HEK293 (cell line): ENCODE results near the gene KLHL5.
A peak's percentile ranks its signal among the peaks of the same experiment; 100 is the strongest.

Experiments
- CTCF ChIA-PET: fragments of 350-600 bp; formaldehyde crosslinking; extraction: SDS; loops from one replicate; lab custom pipeline; 2021; ENCODE audit warnings: antibody characterized with exemption; lab: Yijun Ruan, JAX
- POLR2A ChIA-PET: fragments of 300-600 bp; formaldehyde crosslinking; extraction: SDS; loops from one replicate; lab custom pipeline; 2020; ENCODE audit warnings: antibody characterized with exemption, inconsistent platforms; lab: Yijun Ruan, JAX
- H3K27ac ChIP-seq: fragments of 200-500 bp; sonication (Bioruptor generic); 2 replicates; pipeline ENCODE4 v1.5.1; 2014; ENCODE audit warnings: low read depth, low read length, control low read depth, inconsistent platforms; ENCODE audit errors: extremely low read depth
- H3K36me3 ChIP-seq, 2 experiments: fragments of 200-500 bp in 1 of 2; sonication (Bioruptor generic) in 1 of 2; 1 replicate in 1 of 2; 2 replicates in 1 of 2; pipeline ENCODE4 v1.5.1; 2014 to 2017; ENCODE audit warnings: inconsistent platforms in 2 of 2, low read length in 2 of 2; ENCODE audit not compliant: control insufficient read depth in 2 of 2, insufficient read depth in 1 of 2
- H3K4me1 ChIP-seq: fragments of 200-500 bp; sonication (Bioruptor generic); 2 replicates; pipeline ENCODE4 v1.5.1; 2014; ENCODE audit warnings: mild to moderate bottlenecking, low read length, inconsistent platforms; ENCODE audit not compliant: control insufficient read depth, insufficient read depth
- H3K4me3 ChIP-seq: 2 replicates; pipeline ENCODE4 v1.5.1; 2011; ENCODE audit warnings: low read depth, mild to moderate bottlenecking, control low read depth, low read length, moderate library complexity
- H3K9me3 ChIP-seq: fragments of 200-500 bp; sonication (Bioruptor generic); 2 replicates; pipeline ENCODE4 v1.5.1; 2014; ENCODE audit warnings: low read depth, low read length, inconsistent platforms; ENCODE audit not compliant: control insufficient read depth, insufficient read depth
- ATF2 ChIP-seq: fragments of 450-650 bp; formaldehyde crosslinking; IDR thresholded peaks from 2 replicates; pipeline ENCODE4 v1.5.1; 2016; ENCODE audit warnings: missing biosample characterization, missing genetic modification characterization, low read depth
- EGR2 ChIP-seq: fragments of 450-650 bp; formaldehyde crosslinking; IDR thresholded peaks from 2 replicates; pipeline ENCODE4 v1.5.1; 2016; ENCODE audit warnings: low read depth, missing biosample characterization, missing genetic modification characterization
- IKZF3 ChIP-seq: fragments of 450-650 bp; IDR thresholded peaks from 2 replicates; pipeline ENCODE4 v1.5.0; 2018; ENCODE audit warnings: missing biosample characterization, mild to moderate bottlenecking, missing genetic modification characterization, moderate library complexity
- RBAK ChIP-seq: fragments of 450-650 bp; formaldehyde crosslinking; IDR thresholded peaks from 2 replicates; pipeline ENCODE4 v1.5.1; 2016; ENCODE audit warnings: missing biosample characterization, missing genetic modification characterization
- TRIM28 ChIP-seq: IDR thresholded peaks from 2 replicates; pipeline ENCODE4 v1.6.1; 2011; ENCODE audit warnings: low read length, control low read depth, borderline replicate concordance
- YY1 ChIP-seq: fragments of 450-650 bp; formaldehyde crosslinking; IDR thresholded peaks from 2 replicates; pipeline ENCODE4 v1.5.1; 2018; ENCODE audit warnings: missing biosample characterization, missing genetic modification characterization
- ZBTB1 ChIP-seq: fragments of 450-650 bp; formaldehyde crosslinking; IDR thresholded peaks from 2 replicates; pipeline ENCODE4 v1.5.1; 2016; ENCODE audit warnings: missing biosample characterization, missing genetic modification characterization
- ZFHX2 ChIP-seq: fragments of 450-650 bp; formaldehyde crosslinking; conservative IDR thresholded peaks from 2 replicates; pipeline ENCODE4 v1.5.1; 2016; ENCODE audit warnings: missing biosample characterization, missing genetic modification characterization
- ZNF133 ChIP-seq: fragments of 450-650 bp; formaldehyde crosslinking; IDR thresholded peaks from 2 replicates; pipeline ENCODE4 v1.5.1; 2016; ENCODE audit warnings: missing biosample characterization, missing genetic modification characterization
- ZNF146 ChIP-seq: fragments of 450-650 bp; formaldehyde crosslinking; IDR thresholded peaks from 2 replicates; pipeline ENCODE4 v1.5.1; 2016; ENCODE audit warnings: missing biosample characterization, missing genetic modification characterization
- ZNF169 ChIP-seq: fragments of 450-650 bp; formaldehyde crosslinking; IDR thresholded peaks from 2 replicates; pipeline ENCODE4 v1.5.1; 2016; ENCODE audit warnings: missing biosample characterization, missing genetic modification characterization
- ZNF174 ChIP-seq: fragments of 450-650 bp; formaldehyde crosslinking; IDR thresholded peaks from 2 replicates; pipeline ENCODE4 v1.5.0; 2017; ENCODE audit warnings: missing biosample characterization, mild to moderate bottlenecking, missing genetic modification characterization
- ZNF221 ChIP-seq: fragments of 450-650 bp; formaldehyde crosslinking; IDR thresholded peaks from 2 replicates; pipeline ENCODE4 v1.5.1; 2017; ENCODE audit warnings: missing biosample characterization, missing genetic modification characterization, borderline replicate concordance
- ZNF248 ChIP-seq: fragments of 450-650 bp; formaldehyde crosslinking; IDR thresholded peaks from 2 replicates; pipeline ENCODE4 v1.5.1; 2017; ENCODE audit warnings: missing biosample characterization, missing genetic modification characterization
- ZNF274 ChIP-seq, 2 experiments: fragments of 200-500 bp in 1 of 2; fragments of 450-650 bp in 1 of 2; sonication (Bioruptor generic) in 1 of 2; formaldehyde crosslinking in 1 of 2; IDR thresholded peaks; 2 replicates each; pipeline versions ENCODE4 v1.5.1 to v1.6.1; 2014 to 2016; ENCODE audit warnings: borderline replicate concordance in 1 of 2, inconsistent platforms in 1 of 2, low read length in 1 of 2, missing biosample characterization in 1 of 2, missing genetic modification characterization in 1 of 2
- ZNF341 ChIP-seq: fragments of 450-650 bp; formaldehyde crosslinking; IDR thresholded peaks from 2 replicates; pipeline ENCODE4; 2016; ENCODE audit warnings: low read depth, missing biosample characterization, missing genetic modification characterization
- ZNF416 ChIP-seq: fragments of 450-650 bp; formaldehyde crosslinking; IDR thresholded peaks from 2 replicates; pipeline ENCODE4 v1.5.1; 2016; ENCODE audit warnings: missing biosample characterization, missing genetic modification characterization
- ZNF518A ChIP-seq: fragments of 450-650 bp; formaldehyde crosslinking; conservative IDR thresholded peaks from 2 replicates; pipeline ENCODE4 v1.5.1; 2016; ENCODE audit warnings: low read depth, missing biosample characterization, missing genetic modification characterization
- ZNF548 ChIP-seq: fragments of 450-650 bp; formaldehyde crosslinking; IDR thresholded peaks from 2 replicates; pipeline ENCODE4 v1.5.1; 2016; ENCODE audit warnings: missing biosample characterization, missing genetic modification characterization
- ZNF561 ChIP-seq: fragments of 450-650 bp; IDR thresholded peaks from 2 replicates; pipeline ENCODE4 v1.5.1; 2018; ENCODE audit warnings: missing biosample characterization, missing genetic modification characterization, borderline replicate concordance
- ZNF677 ChIP-seq: fragments of 450-650 bp; IDR thresholded peaks from 2 replicates; pipeline ENCODE4 v1.5.0; 2018; ENCODE audit warnings: missing biosample characterization, mild to moderate bottlenecking, missing genetic modification characterization, moderate library complexity
- ZNF792 ChIP-seq: fragments of 450-650 bp; formaldehyde crosslinking; IDR thresholded peaks from 2 replicates; pipeline ENCODE4 v1.5.1; 2016; ENCODE audit warnings: missing biosample characterization, missing genetic modification characterization

KLHL5 gene

GRCh38 chr4:39023059-39023458, 39.0 kb upstream of the KLHL5 start:
- no peaks in the 10 kb centered on the region for H3K4me1 ChIP-seq
- ChIA-PET CTCF (no interaction called here), POLR2A (no interaction called here)
- no peak overlapping the region for H3K27ac ChIP-seq
- TF ChIP-seq EGR2 (tag by site-specific recombination) = no peak
- TF ChIP-seq ZNF561 (tag by site-specific recombination) = no peak
- no peak for TF ChIP-seq ZNF341 (tag by site-specific recombination)
- TF ChIP-seq RBAK (tag by site-specific recombination) = no peak
- no peak for TF ChIP-seq IKZF3
- H3K9me3 ChIP-seq = no peaks in the 10 kb centered on the region
- no peak overlapping the region for H3K4me3 ChIP-seq
- no peaks in the 10 kb centered on the region for H3K36me3 ChIP-seq

GRCh38 chr4:39024311-39024865, 37.6 kb upstream of the KLHL5 start:
- Histone ChIP-seq H3K4me3 (no peak overlapping the region), H3K27ac (no peak overlapping the region), H3K36me3 (no peaks in the 10 kb centered on the region), H3K9me3 (no peaks in the 10 kb centered on the region), H3K4me1 (no peaks in the 10 kb centered on the region)
- CTCF ChIA-PET = no interaction called here
- TF ChIP-seq ZNF677 (tag by site-specific recombination) (no peak), ZFHX2 (tag by site-specific recombination) (no peak), ZNF146 (tag by site-specific recombination) (peak; percentile 62; the same call in 1 of the 2 replicates)
- POLR2A ChIA-PET = no interaction called here

- Histone ChIP-seq H3K9me3 (no peaks in the 10 kb centered on the region), H3K4me3 (no peak overlapping the region), H3K36me3 (no peaks in the 10 kb centered on the region), H3K27ac (no peak overlapping the region)
- POLR2A ChIA-PET = no interaction called here
- CTCF ChIA-PET = no interaction called here
- TF ChIP-seq ATF2 (tag by site-specific recombination) (no peak), YY1 (no peak)
- TF ChIP-seq, all 188 proteins: peak for 0
- no peaks in the 10 kb centered on the region for H3K4me1 ChIP-seq
Measured at GRCh38 chr4:39025552-39026085, 36.4 kb upstream of the KLHL5 start.

- H3K4me1 ChIP-seq = no peaks in the 10 kb centered on the region
- no peaks in the 10 kb centered on the region for H3K9me3 ChIP-seq
- H3K36me3 ChIP-seq = no peaks in the 10 kb centered on the region
- POLR2A ChIA-PET = no interaction called here
- H3K4me3 ChIP-seq = no peak overlapping the region
- no peak overlapping the region for H3K27ac ChIP-seq
- CTCF ChIA-PET = no interaction called here
- TF ChIP-seq ZNF133 (tag by site-specific recombination) = no peak
- TF ChIP-seq ZNF416 (tag by site-specific recombination) = no peak
- no peak for TF ChIP-seq TRIM28
- no peak for TF ChIP-seq ZNF248
- no peak for TF ChIP-seq ZNF548 (tag by site-specific recombination)
- no peak for TF ChIP-seq ZNF169 (tag by site-specific recombination)
- no peak for TF ChIP-seq ZNF221 (tag by site-specific recombination)
- no peak for TF ChIP-seq ZBTB1 (tag by site-specific recombination)
- TF ChIP-seq ZNF274 (IDR thresholded peaks at IDR 0.05; ENCODE audit: low read length) = no peak
- no peak for TF ChIP-seq ZNF274 (tag by site-specific recombination; IDR thresholded peaks at IDR 0.05; ENCODE audit: borderline replicate concordance)
- TF ChIP-seq ZNF792 = no peak
- TF ChIP-seq ZNF518A = no peak
- TF ChIP-seq ZNF174 (tag by site-specific recombination) = no peak
Measured at GRCh38 chr4:39026096-39026495, 35.9 kb upstream of the KLHL5 start.
